ENCODE results near the gene DGKG.

GRCh38 chr3:186322761-186323160 lies 39.3 kb downstream of the DGKG start:
- TF ChIP-seq CTCF (IDR thresholded peaks at IDR 0.05) (no peak), POLR2A (IDR thresholded peaks at IDR 0.05) (no peak), EP300 (IDR thresholded peaks at IDR 0.05) (no peak), POLR2AphosphoS5 (IDR thresholded peaks at IDR 0.05) (no peak)
